ENCODE data around the gene RNU6-1. TPM values are rescaled to one million over a fixed set of nuclear protein-coding genes. Genes with fewer than 3 reads are reported as not detected.

The RNU6-1 gene
- total and polyA plus RNA-seq, 2 experiments from 2014 or later: not detected

DNA sequence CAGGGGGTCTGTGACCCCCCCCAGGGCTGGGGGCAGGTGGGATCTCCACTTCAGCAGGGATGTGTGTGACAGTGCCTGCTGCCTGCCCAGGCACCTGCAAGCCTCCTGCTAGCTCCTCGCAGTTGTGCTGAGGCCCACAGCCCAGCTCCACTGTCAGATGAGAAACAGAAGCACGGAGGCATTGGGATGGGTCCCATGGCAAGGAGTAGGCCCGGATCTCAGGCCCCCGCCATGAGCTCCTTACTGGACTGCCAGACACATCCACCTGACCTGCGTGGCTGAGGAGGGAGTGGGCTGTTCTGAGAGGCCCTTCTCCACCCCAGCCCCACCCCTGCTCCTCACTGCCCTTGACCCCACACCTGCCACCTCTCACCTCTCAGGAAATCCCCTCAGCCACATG is 32.7 kb downstream of the RNU6-1 start:
- no peaks in the 10 kb centered on the region for H3K9me2 ChIP-seq (ENCODE audit: insufficient read depth)
- 85 to 88% methylated on average over 5 of the region's 5 CpGs for WGBS, 2 experiments (ENCODE audit: low coverage in 1 of 2, low lambda C conversion rate in 2 of 2, missing lambda C conversion rate in 2 of 2)
- H3K9ac ChIP-seq: no peak overlapping the region
- no peak for DNase-seq
- no peak overlapping the region for H2AFZ ChIP-seq
- no peak overlapping the region for H3K4me3 ChIP-seq
- H3K27ac ChIP-seq: no peak overlapping the region
- no peaks in the 10 kb centered on the region for H4K20me1 ChIP-seq (ENCODE audit: insufficient read depth)
- in situ Hi-C loops (cut with MboI): no loop called here
- H3K9me3 ChIP-seq (ENCODE audit: low read depth): no peaks in the 10 kb centered on the region
- H3K4me1 ChIP-seq (ENCODE audit: insufficient read depth): no peaks in the 10 kb centered on the region
- H3K4me2 ChIP-seq (ENCODE audit: unreplicated experiment): no peak overlapping the region
- no peaks in the 10 kb centered on the region for H3K36me3 ChIP-seq (ENCODE audit: low read depth)
- TF ChIP-seq EZH2 (IDR thresholded peaks at IDR 0.05; ENCODE audit: insufficient read depth, poor library complexity, severe bottlenecking): no peak
- no peak for TF ChIP-seq EZH2phosphoT487 (IDR thresholded peaks at IDR 0.05; ENCODE audit: insufficient read depth, low read depth)
- no peaks in the 10 kb centered on the region for H3K79me2 ChIP-seq (ENCODE audit: insufficient read depth)
- H3K27me3 ChIP-seq (replicated peaks; ENCODE audit: insufficient read depth): no peaks in the 10 kb centered on the region
- H3F3A ChIP-seq (ENCODE audit: insufficient read depth): no peaks in the 10 kb centered on the region

DNA sequence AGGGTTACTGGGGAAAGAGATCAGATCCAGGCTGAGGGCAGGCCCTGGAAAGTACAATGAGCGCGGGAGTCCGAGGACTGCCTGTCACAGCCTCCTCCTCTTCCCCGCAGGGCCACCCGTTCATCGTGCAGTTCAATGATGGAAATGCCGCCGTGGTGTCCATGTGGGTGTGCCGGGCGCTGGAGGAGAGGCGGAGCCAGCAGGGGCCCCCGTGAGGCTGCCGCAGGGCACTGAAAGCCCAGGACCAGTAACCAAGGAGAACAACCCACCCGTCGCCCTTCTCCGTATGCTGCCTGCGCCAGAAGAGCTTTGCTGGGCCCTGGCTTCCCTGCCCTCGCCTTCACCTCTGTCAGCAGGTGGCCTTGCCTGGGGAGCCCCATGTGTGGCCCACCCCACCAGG is 33.3 kb downstream of the RNU6-1 start:
- in situ Hi-C loops (cut with MboI): no loop called here
- Histone ChIP-seq H3K27me3 (replicated peaks; ENCODE audit: insufficient read depth) (no peaks in the 10 kb centered on the region), H3K27ac (no peak overlapping the region), H3K9ac (no peak overlapping the region), H2AFZ (no peak overlapping the region), H3F3A (ENCODE audit: insufficient read depth) (no peaks in the 10 kb centered on the region), H3K79me2 (ENCODE audit: insufficient read depth) (no peaks in the 10 kb centered on the region), H3K9me3 (ENCODE audit: low read depth) (no peaks in the 10 kb centered on the region), H3K9me2 (ENCODE audit: insufficient read depth) (no peaks in the 10 kb centered on the region), H4K20me1 (ENCODE audit: insufficient read depth) (no peaks in the 10 kb centered on the region), H3K4me3 (no peak overlapping the region), H3K4me1 (ENCODE audit: insufficient read depth) (no peaks in the 10 kb centered on the region), H3K4me2 (ENCODE audit: unreplicated experiment) (no peak overlapping the region), H3K36me3 (ENCODE audit: low read depth) (no peaks in the 10 kb centered on the region)
- 87 to 90% methylated on average over 14 to 18 of the region's 18 CpGs for WGBS, 2 experiments (ENCODE audit: low coverage in 1 of 2, low lambda C conversion rate in 2 of 2, missing lambda C conversion rate in 2 of 2)
- DNase-seq: no peak
- no peak for TF ChIP-seq EZH2phosphoT487 (IDR thresholded peaks at IDR 0.05; ENCODE audit: insufficient read depth, low read depth)

DNA sequence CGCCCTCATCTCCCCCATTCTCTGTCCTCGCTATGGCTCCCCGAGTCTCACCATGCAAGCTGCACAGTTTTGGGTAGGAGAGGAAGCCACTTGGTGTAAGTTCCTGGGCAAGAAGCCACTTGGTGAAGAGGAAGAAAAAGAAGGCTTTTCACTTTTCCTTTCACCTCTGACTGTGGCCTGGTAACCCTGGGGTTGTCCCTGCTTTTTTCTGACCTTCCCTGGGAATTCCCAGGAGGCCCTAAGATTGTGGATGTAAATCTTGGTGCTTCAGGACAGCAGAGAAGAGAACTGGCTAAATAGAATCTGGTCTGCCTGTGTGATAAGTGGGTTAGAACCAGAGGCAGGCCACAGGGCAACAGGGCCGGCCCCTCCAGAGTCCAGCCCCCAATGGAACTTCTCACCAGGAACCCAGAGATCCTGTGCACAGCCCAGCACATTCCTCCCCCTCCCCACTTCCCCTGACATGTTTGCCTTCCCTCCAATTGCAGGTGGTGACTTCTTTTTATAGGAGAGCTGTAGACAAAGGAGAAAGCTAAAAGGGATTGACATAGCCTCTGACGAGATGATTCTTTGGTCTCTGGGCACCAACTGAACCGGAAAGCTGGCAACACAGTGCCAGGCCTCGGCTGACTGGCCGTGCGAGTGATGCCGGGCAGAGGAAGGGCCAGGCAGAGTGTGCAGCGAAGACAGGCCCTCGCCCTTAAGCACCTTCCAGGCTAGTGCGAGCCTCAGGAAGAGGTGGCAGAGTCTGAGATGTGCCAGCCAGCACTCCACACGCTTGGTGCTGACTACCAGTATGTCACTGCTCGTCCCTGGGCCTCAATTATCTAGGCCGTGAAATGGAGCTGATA is 34.0 kb downstream of the RNU6-1 start:
- Histone ChIP-seq H3K79me2 (ENCODE audit: insufficient read depth) (no peaks in the 10 kb centered on the region), H4K20me1 (ENCODE audit: insufficient read depth) (no peaks in the 10 kb centered on the region), H3K4me1 (ENCODE audit: insufficient read depth) (no peaks in the 10 kb centered on the region), H3F3A (ENCODE audit: insufficient read depth) (no peaks in the 10 kb centered on the region), H2AFZ (no peak overlapping the region), H3K9me2 (ENCODE audit: insufficient read depth) (no peaks in the 10 kb centered on the region), H3K27me3 (replicated peaks; ENCODE audit: insufficient read depth) (no peaks in the 10 kb centered on the region), H3K9me3 (ENCODE audit: low read depth) (no peaks in the 10 kb centered on the region), H3K4me3 (no peak overlapping the region), H3K36me3 (ENCODE audit: low read depth) (no peaks in the 10 kb centered on the region), H3K9ac (no peak overlapping the region), H3K27ac (no peak overlapping the region), H3K4me2 (ENCODE audit: unreplicated experiment) (no peak overlapping the region)
- TF ChIP-seq EZH2phosphoT487 (IDR thresholded peaks at IDR 0.05; ENCODE audit: insufficient read depth, low read depth) (no peak), EZH2 (IDR thresholded peaks at IDR 0.05; ENCODE audit: insufficient read depth, poor library complexity, severe bottlenecking) (no peak)
- no peak for DNase-seq
- in situ Hi-C loops (cut with MboI): no loop called here
- WGBS, 2 experiments (ENCODE audit: low coverage in 1 of 2, low lambda C conversion rate in 2 of 2, missing lambda C conversion rate in 2 of 2): 94% methylated on average over 16 of the region's 16 CpGs

DNA sequence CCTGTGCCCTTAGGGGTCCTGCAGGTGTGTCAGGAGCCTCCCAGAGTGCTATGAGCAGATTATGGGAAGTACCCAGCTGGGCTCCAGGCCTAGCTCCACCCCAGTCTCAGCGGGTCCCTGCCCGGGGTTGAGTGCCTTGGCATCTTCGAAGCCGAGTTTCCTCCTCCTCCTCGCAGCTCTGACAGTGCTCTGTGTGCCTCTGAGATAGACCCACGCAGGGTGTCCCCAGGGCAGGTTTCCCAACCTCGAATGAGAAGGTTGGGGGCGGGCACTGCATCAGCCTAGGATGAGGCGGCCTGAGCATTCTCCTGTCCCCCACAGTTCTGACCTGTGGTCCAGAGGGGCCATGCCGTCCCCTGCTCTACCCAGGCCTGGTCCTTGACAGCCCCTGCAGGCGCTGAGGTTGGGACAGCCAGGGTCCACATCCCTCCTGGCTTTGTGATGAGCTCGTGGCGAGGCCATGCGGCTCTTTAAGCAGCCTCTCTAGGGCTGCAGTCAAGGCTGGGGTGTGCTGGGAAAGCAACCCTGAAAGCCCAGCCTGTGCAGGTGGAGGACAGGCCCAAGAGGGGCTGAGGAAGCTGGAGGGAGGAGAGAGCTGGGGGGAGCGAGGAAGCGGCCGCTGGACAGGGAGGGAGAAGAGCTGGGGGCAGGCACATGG is 34.7 kb downstream of the RNU6-1 start:
- Histone ChIP-seq H3F3A (ENCODE audit: insufficient read depth) (no peaks in the 10 kb centered on the region), H3K4me3 (no peak overlapping the region), H3K9me3 (ENCODE audit: low read depth) (no peaks in the 10 kb centered on the region), H4K20me1 (ENCODE audit: insufficient read depth) (no peaks in the 10 kb centered on the region), H2AFZ (no peak overlapping the region), H3K36me3 (ENCODE audit: low read depth) (no peaks in the 10 kb centered on the region), H3K4me2 (ENCODE audit: unreplicated experiment) (no peak overlapping the region), H3K9ac (no peak overlapping the region), H3K4me1 (ENCODE audit: insufficient read depth) (no peaks in the 10 kb centered on the region), H3K9me2 (ENCODE audit: insufficient read depth) (no peaks in the 10 kb centered on the region), H3K27ac (no peak overlapping the region), H3K79me2 (ENCODE audit: insufficient read depth) (no peaks in the 10 kb centered on the region), H3K27me3 (replicated peaks; ENCODE audit: insufficient read depth) (no peaks in the 10 kb centered on the region)
- no peak for DNase-seq
- in situ Hi-C loops (cut with MboI): no loop called here
- TF ChIP-seq EZH2phosphoT487 (IDR thresholded peaks at IDR 0.05; ENCODE audit: insufficient read depth, low read depth) (no peak), EZH2 (IDR thresholded peaks at IDR 0.05; ENCODE audit: insufficient read depth, poor library complexity, severe bottlenecking) (no peak)
- WGBS, 2 experiments (ENCODE audit: low coverage in 1 of 2, low lambda C conversion rate in 2 of 2, missing lambda C conversion rate in 2 of 2): 80 to 83% methylated on average over 16 to 17 of the region's 17 CpGs
